Neural cell (in vitro differentiated cells): Measurements from ENCODE around the gene SLC24A1. TPM values are rescaled to one million over a fixed set of nuclear protein-coding genes. Genes with fewer than 3 reads are reported as not detected.

Experiments
- H2AFZ ChIP-seq: fragments of 200-600, 300-800 bp; sonication (generic), shearing (Covaris generic); 2 replicates; pipeline ENCODE4 v1.6.0; 2014; ENCODE audit warnings: low read depth, mild to moderate bottlenecking, antibody characterized with exemption, low read length, moderate library complexity
- H3F3A ChIP-seq: fragments of 200-600 bp; shearing (Covaris generic); 2 replicates; pipeline ENCODE4 v1.6.1; 2016; ENCODE audit warnings: mild to moderate bottlenecking, moderate library complexity, mixed read lengths, antibody characterized with exemption, low read length; ENCODE audit not compliant: insufficient read depth, poor library complexity, severe bottlenecking
- H3K27ac ChIP-seq: fragments of 200-600, 300-800 bp; sonication (generic), shearing (Covaris generic); 2 replicates; pipeline ENCODE4 v1.5.1; 2014; ENCODE audit warnings: mild to moderate bottlenecking, low read length, moderate library complexity
- H3K27me3 ChIP-seq: fragments of 300-800, 200-600 bp; sonication (generic), shearing (Covaris generic); 2 replicates; pipeline ENCODE4 v1.6.0; 2014; ENCODE audit warnings: mild to moderate bottlenecking, low read depth, low read length, moderate library complexity; ENCODE audit not compliant: insufficient read depth
- H3K36me3 ChIP-seq: fragments of 300-800, 200-600 bp; sonication (generic), shearing (Covaris generic); 2 replicates; pipeline ENCODE4 v1.5.1; 2014; ENCODE audit warnings: mild to moderate bottlenecking, antibody characterized with exemption, low read length, moderate library complexity; ENCODE audit not compliant: insufficient read depth
- H3K4me2 ChIP-seq: fragments of 300-800, 200-600 bp; sonication (generic), shearing (Covaris generic); 2 replicates; pipeline ENCODE4 v1.6.0; 2014; ENCODE audit warnings: mild to moderate bottlenecking, low read length
- H3K4me3 ChIP-seq: fragments of 300-800, 200-600 bp; sonication (generic), shearing (Covaris generic); 2 replicates; pipeline ENCODE4 v1.5.1; 2014; ENCODE audit warnings: mild to moderate bottlenecking, low read length, moderate library complexity
- H3K79me2 ChIP-seq: fragments of 200-600 bp; shearing (Covaris generic); replicated peaks from 2 replicates; pipeline ENCODE4 v1.6.0; 2014; ENCODE audit warnings: mild to moderate bottlenecking, low read length, moderate library complexity; ENCODE audit not compliant: insufficient read depth
- H3K9ac ChIP-seq: fragments of 300-800, 200-600 bp; sonication (generic), shearing (Covaris generic); 2 replicates; pipeline ENCODE4 v1.6.1; 2016; ENCODE audit warnings: mild to moderate bottlenecking, low read length, mixed read lengths
- H3K9me2 ChIP-seq: fragments of 200-600 bp; shearing (Covaris generic); 2 replicates; pipeline ENCODE4 v1.6.1; 2016; ENCODE audit warnings: mild to moderate bottlenecking, low read length, mixed read lengths; ENCODE audit not compliant: insufficient read depth
- H3K9me3 ChIP-seq: fragments of 200-600, 300-800 bp; sonication (generic), shearing (Covaris generic); 2 replicates; pipeline ENCODE4 v1.6.1; 2016; ENCODE audit warnings: mild to moderate bottlenecking, mixed run types, low read length, moderate library complexity, mixed read lengths
- H4K20me1 ChIP-seq: fragments of 200-600 bp; shearing (Covaris generic); 2 replicates; pipeline ENCODE4 v1.6.1; 2016; ENCODE audit warnings: mild to moderate bottlenecking, mixed run types; ENCODE audit not compliant: insufficient read depth
- EP300 ChIP-seq: fragments of 450-650 bp; conservative IDR thresholded peaks from 2 replicates; pipeline ENCODE4 v1.6.1; 2014; ENCODE audit warnings: antibody characterized with exemption, mild to moderate bottlenecking, moderate library complexity; ENCODE audit not compliant: poor library complexity, severe bottlenecking
- EZH2 ChIP-seq: fragments of 200-600, 300-800 bp; shearing (Covaris generic), sonication (generic); IDR thresholded peaks from 2 replicates; pipeline ENCODE4 v1.6.1; 2014; ENCODE audit warnings: antibody characterized with exemption, low read length, borderline replicate concordance, mild to moderate bottlenecking; ENCODE audit not compliant: insufficient read depth, poor library complexity, severe bottlenecking
- MXI1 ChIP-seq: fragments of 450-650 bp; conservative IDR thresholded peaks from 2 replicates; pipeline ENCODE4 v1.6.1; 2014; ENCODE audit warnings: antibody characterized with exemption, mild to moderate bottlenecking; ENCODE audit not compliant: poor library complexity, severe bottlenecking
- POLR2AphosphoS5 ChIP-seq: IDR thresholded peaks from 2 replicates; pipeline ENCODE4 v1.6.1; 2012
- RAD21 ChIP-seq: fragments of 450-650 bp; conservative IDR thresholded peaks from 2 replicates; pipeline ENCODE4 v1.6.1; 2014; ENCODE audit warnings: antibody characterized with exemption, mild to moderate bottlenecking, moderate library complexity
- SMC3 ChIP-seq: fragments of 450-650 bp; conservative IDR thresholded peaks from 2 replicates; pipeline ENCODE4 v1.6.1; 2014; ENCODE audit warnings: antibody characterized with exemption, mild to moderate bottlenecking, moderate library complexity; ENCODE audit not compliant: poor library complexity
- TAF1 ChIP-seq: IDR thresholded peaks from 2 replicates; pipeline ENCODE4 v1.6.1; 2012; ENCODE audit warnings: low read depth
- polyA plus RNA-seq: library from polyadenylated mRNA; depleted of rRNA; stranded (reverse); fragments of >200 nt; gene quantifications from 2 replicates; pipeline ENCODE4 v1.2.3, GENCODE V29; 2014
- TF ChIP-seq, protein P1 (sequence below): IDR thresholded peaks from 2 replicates; pipeline ENCODE4 v1.6.1; 2012; ENCODE audit warnings: borderline replicate concordance
- TF ChIP-seq, protein P2 (sequence below): fragments of 450-650 bp; IDR thresholded peaks from 2 replicates; pipeline ENCODE4 v1.5.1; 2014; ENCODE audit warnings: antibody characterized with exemption, mild to moderate bottlenecking, moderate library complexity; ENCODE audit not compliant: poor library complexity, severe bottlenecking

SLC24A1 gene
- polyA plus RNA-seq, 1 donor from 2014 or later: 0.72 TPM

DNA sequence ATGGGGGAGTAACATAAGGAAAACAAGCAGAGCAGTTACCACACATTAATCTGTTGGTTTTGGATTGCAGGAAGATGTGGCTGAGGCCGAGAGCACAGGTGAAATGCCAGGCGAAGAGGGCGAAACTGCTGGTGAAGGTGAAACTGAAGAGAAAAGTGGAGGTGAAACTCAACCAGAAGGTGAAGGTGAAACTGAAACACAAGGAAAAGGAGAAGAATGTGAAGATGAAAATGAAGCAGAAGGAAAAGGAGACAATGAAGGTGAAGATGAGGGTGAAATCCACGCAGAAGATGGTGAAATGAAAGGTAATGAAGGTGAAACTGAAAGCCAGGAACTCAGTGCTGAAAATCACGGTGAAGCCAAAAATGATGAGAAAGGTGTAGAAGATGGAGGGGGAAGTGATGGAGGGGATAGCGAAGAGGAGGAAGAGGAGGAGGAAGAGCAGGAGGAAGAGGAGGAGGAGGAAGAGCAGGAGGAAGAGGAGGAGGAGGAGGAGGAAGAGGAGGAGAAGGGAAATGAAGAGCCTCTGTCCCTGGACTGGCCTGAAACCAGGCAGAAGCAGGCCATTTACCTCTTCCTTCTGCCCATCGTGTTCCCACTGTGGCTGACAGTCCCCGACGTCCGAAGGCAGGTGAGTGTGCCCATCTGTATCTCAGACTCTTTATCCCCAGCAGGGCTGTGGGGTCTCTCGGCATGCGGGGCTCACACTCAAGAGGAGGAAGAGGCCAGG, 28.7 kb downstream of the SLC24A1 start:
- Histone ChIP-seq H3K4me2 (no peak overlapping the region), H3K9me3 (no peaks in the 10 kb centered on the region), H3F3A (no peaks in the 10 kb centered on the region), H3K9me2 (no peaks in the 10 kb centered on the region), H3K27ac (no peak overlapping the region), H3K36me3 (no peaks in the 10 kb centered on the region), H3K9ac (no peak overlapping the region), H2AFZ (no peak overlapping the region), H4K20me1 (no peaks in the 10 kb centered on the region), H3K4me3 (no peak overlapping the region), H3K27me3 (no peaks in the 10 kb centered on the region), H3K79me2 (no peaks in the 10 kb centered on the region)
- TF ChIP-seq EP300: no peak
- TF ChIP-seq, protein P1, sequence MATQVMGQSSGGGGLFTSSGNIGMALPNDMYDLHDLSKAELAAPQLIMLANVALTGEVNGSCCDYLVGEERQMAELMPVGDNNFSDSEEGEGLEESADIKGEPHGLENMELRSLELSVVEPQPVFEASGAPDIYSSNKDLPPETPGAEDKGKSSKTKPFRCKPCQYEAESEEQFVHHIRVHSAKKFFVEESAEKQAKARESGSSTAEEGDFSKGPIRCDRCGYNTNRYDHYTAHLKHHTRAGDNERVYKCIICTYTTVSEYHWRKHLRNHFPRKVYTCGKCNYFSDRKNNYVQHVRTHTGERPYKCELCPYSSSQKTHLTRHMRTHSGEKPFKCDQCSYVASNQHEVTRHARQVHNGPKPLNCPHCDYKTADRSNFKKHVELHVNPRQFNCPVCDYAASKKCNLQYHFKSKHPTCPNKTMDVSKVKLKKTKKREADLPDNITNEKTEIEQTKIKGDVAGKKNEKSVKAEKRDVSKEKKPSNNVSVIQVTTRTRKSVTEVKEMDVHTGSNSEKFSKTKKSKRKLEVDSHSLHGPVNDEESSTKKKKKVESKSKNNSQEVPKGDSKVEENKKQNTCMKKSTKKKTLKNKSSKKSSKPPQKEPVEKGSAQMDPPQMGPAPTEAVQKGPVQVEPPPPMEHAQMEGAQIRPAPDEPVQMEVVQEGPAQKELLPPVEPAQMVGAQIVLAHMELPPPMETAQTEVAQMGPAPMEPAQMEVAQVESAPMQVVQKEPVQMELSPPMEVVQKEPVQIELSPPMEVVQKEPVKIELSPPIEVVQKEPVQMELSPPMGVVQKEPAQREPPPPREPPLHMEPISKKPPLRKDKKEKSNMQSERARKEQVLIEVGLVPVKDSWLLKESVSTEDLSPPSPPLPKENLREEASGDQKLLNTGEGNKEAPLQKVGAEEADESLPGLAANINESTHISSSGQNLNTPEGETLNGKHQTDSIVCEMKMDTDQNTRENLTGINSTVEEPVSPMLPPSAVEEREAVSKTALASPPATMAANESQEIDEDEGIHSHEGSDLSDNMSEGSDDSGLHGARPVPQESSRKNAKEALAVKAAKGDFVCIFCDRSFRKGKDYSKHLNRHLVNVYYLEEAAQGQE: no peak
- no peak for TF ChIP-seq SMC3
- TF ChIP-seq TAF1: no peak
- TF ChIP-seq RAD21: no peak
- TF ChIP-seq, protein P2, sequence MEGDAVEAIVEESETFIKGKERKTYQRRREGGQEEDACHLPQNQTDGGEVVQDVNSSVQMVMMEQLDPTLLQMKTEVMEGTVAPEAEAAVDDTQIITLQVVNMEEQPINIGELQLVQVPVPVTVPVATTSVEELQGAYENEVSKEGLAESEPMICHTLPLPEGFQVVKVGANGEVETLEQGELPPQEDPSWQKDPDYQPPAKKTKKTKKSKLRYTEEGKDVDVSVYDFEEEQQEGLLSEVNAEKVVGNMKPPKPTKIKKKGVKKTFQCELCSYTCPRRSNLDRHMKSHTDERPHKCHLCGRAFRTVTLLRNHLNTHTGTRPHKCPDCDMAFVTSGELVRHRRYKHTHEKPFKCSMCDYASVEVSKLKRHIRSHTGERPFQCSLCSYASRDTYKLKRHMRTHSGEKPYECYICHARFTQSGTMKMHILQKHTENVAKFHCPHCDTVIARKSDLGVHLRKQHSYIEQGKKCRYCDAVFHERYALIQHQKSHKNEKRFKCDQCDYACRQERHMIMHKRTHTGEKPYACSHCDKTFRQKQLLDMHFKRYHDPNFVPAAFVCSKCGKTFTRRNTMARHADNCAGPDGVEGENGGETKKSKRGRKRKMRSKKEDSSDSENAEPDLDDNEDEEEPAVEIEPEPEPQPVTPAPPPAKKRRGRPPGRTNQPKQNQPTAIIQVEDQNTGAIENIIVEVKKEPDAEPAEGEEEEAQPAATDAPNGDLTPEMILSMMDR: no peak
- TF ChIP-seq POLR2AphosphoS5: no peak
- no peak for TF ChIP-seq EZH2
- TF ChIP-seq MXI1: no peak

- H4K20me1 ChIP-seq: no peaks in the 10 kb centered on the region
- no peak overlapping the region for H3K4me2 ChIP-seq
- H3K9me2 ChIP-seq: no peaks in the 10 kb centered on the region
- H3K27ac ChIP-seq: no peak overlapping the region
- H2AFZ ChIP-seq: no peak overlapping the region
- no peaks in the 10 kb centered on the region for H3K9me3 ChIP-seq
- no peaks in the 10 kb centered on the region for H3K36me3 ChIP-seq
- TF ChIP-seq, protein P2: no peak
- no peak for TF ChIP-seq POLR2AphosphoS5
- no peak for TF ChIP-seq EZH2
- no peak for TF ChIP-seq EP300
- no peak for TF ChIP-seq TAF1
- TF ChIP-seq, protein P1: no peak
- TF ChIP-seq MXI1: no peak
- TF ChIP-seq SMC3: no peak
- TF ChIP-seq RAD21: no peak
- no peak overlapping the region for H3K4me3 ChIP-seq
- H3F3A ChIP-seq: no peaks in the 10 kb centered on the region
- H3K27me3 ChIP-seq: no peaks in the 10 kb centered on the region
- H3K79me2 ChIP-seq: no peaks in the 10 kb centered on the region
- no peak overlapping the region for H3K9ac ChIP-seq
These were observed 29.2 kb downstream of the SLC24A1 start for GRCh38 chr15:65651042-65651322.
